ENCODE results near the gene CEP85. TPM values are rescaled to one million over a fixed set of nuclear protein-coding genes. Genes with fewer than 3 reads are reported as not detected.

The CEP85 gene
- total RNA-seq, 2 experiments from 2014 or later, result 30.3 to 32.6 TPM

DNA sequence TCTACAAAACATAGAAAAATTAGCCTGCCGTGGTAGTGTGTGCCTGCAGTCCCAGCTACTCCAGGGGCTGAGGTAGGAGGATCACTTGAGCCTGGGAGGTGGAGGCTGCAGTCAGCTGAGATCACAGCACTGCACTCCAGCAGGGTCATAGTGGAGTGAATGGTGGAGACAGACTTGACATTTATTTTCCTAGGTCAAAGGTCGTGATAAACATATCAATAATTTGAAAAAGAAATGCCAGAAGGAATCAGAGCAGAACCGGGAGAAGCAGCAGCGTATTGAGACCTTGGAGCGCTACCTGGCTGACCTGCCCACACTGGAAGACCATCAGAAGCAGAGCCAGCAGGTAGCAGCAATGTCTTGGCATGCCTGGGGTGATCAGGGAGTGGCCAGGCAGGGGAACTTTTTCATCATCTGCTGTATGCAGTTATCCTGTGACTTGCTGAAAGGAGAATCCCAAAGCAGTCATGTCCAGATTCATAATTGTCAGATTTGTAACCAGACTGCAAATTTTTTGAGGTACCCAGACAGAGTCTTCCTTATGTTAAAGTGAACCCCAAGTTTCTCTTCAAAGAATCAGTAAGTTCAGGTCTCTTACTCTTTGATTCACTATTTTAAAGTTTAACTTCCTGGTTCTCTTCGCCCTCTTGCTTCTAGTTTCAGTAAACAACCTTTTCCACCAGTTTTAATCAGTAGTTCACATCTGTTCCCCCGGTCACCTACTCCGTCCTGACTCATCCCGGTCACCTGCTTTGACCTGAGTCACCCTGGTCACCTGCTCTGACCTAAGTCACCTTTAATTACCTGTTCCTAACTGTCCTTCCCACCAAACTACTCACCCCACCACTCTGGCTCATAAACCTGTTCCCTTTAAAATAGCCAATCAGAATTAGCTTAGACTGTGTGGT is 34.5 kb downstream of the CEP85 start:
- no peak overlapping the region for H3K4me3 Mint-ChIP-seq

DNA sequence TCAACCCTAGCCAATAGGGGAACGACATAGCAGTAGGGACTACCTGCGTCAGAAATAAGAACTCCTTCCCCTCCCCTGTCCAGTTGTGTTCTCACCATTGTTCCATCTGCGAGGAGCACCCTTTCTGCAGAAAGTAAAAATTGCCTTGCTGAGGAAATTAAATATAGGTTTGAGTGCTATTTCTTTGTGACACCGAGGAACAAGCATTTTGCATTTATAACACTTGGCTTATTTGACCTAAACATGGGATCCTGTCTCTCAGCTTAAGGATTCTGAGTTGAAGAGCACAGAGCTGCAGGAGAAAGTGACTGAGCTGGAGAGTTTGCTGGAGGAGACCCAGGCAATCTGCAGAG is 35.2 kb downstream of the CEP85 start:
- Mint-ChIP-seq H3K27me3 (no peaks in the 10 kb centered on the region), H3K36me3 (peaks cover 55% of the 10 kb centered on the region), H3K4me3 (no peak overlapping the region), H3K9me3 (peaks cover 15% of the 10 kb centered on the region), H3K27ac (no peak overlapping the region), H3K4me1 (ENCODE audit: low read depth) (peaks cover 6% of the 10 kb centered on the region)
- intact Hi-C loops (cut with micrococcal nuclease), result no loop called here
- CTCF ChIA-PET, result interaction anchor here (0.9 to 22.4 kb wide), 2 partner anchors 47 to 202 kb away, joined by 3 to 886 read pairs; partner anchors contain the start of genes CD52 and UBXN11
- POLR2A ChIA-PET, result no interaction called here
- DNase-seq, result no peak

More for the DNA sequence above, 34.5 kb downstream of the CEP85 start:
- Mint-ChIP-seq H3K4me1 (ENCODE audit: low read depth) (peaks cover 6% of the 10 kb centered on the region), H3K27ac (no peak overlapping the region), H3K36me3 (peaks cover 59% of the 10 kb centered on the region), H3K27me3 (no peaks in the 10 kb centered on the region), H3K9me3 (peaks cover 15% of the 10 kb centered on the region)
- DNase-seq, result no peak
- intact Hi-C loops (cut with micrococcal nuclease), result no loop called here
- ChIA-PET CTCF (interaction anchor here (0.9 to 22.4 kb wide), 3 partner anchors 48 to 203 kb away, joined by 3 to 886 read pairs (median 4); partner anchors contain the start of genes CD52 and UBXN11), POLR2A (no interaction called here)

DNA sequence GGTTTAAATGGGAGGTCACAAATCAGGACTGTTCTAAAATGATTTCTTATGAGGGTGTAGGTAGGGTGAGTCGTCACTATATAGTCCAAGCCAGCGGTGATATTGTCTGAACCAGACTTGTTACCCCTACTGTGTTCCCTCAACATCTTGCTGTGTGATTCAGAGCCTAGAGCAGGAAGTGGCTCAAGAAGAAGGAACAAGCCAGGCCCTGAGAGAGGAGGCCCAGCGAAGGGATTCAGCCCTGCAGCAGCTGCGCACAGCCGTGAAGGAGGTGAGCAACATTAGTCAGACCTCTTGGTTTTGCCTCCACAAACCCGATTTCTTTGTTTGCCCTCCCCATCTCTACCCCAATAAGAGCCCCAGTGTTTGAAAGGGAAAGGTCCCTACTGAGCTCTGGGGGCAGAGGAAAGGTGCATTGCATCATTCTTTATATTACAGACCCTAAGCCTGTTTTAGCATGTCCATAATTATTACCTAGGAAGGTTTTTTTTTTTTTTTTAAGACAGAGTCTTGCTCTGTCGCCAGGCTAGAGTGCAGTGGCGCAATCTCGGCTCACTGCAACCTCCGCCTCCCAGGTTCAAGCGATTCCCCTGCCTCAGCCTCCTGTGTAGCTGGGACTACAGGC is 40.9 kb downstream of the CEP85 start:
- POLR2A ChIA-PET, result interaction anchor here (2.2 to 5.1 kb wide), 3 partner anchors 10 to 45 kb away, joined by 9 to 40 read pairs (median 18); partner anchors contain the start of gene CD52
- peaks cover 47% of the 10 kb centered on the region for H3K4me1 Mint-ChIP-seq (ENCODE audit: low read depth)
- H3K4me3 Mint-ChIP-seq, result no peak overlapping the region
- intact Hi-C loops (cut with micrococcal nuclease), result loop anchor here (1.0 to 5.0 kb wide), 4 partner anchors 40 to 163 kb away; partner anchors contain the start of genes CEP85 and PDIK1L
- CTCF ChIA-PET, result interaction anchor here (0.7 to 22.4 kb wide), 27 partner anchors 9 to 198 kb away, joined by 3 to 886 read pairs (median 4); partner anchors contain the start of genes CD52, CEP85, DHDDS and UBXN11
- H3K9me3 Mint-ChIP-seq, result no peaks in the 10 kb centered on the region
- peak overlapping the region; percentile 40 for H3K27ac Mint-ChIP-seq
- peak; percentile 36 for DNase-seq
- no peaks in the 10 kb centered on the region for H3K27me3 Mint-ChIP-seq
- peaks cover 54% of the 10 kb centered on the region for H3K36me3 Mint-ChIP-seq

DNA sequence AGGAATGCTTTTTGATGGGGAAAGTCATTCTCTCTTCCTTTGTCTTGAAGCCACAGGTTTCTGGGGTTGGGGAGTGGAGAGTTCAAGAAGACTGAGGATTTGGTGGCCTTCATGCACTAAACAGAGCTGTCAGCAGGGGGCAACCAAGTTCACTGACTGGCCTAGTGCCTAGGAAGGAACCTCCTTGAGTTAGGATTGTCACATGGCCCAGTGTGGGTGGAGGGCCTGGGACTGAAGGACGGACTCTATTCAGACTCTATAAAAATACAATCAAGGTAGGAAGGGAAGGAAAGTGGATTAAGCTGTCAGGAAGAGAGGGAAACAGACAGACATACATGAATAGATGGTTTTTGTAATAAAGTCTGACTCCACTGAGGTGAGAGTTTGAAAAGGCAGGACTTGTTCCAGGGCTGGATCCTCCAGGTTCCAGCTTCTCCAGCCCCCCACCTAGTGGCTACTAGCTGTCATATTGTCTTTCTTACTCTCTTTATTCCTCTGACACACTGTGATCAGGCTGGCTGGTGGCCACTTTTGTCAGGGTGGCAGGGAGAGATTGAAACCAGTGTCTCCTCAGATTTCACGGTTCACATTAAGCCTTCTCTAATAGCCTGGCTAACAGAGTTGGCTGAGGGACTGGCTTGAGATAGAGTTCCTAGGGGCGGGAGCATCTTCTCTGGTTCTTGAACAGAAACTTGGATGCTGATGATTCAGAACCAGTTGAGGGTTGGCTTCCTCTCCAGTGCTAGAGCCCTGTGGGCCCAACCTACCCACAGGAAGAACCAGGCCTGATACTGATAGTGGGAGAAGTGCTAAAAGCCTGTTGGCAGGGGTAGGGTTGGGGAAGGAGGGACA is 41.8 kb downstream of the CEP85 start:
- peaks cover 51% of the 10 kb centered on the region for H3K36me3 Mint-ChIP-seq
- intact Hi-C loops (cut with micrococcal nuclease), result loop anchor here (1.0 to 5.0 kb wide), 6 partner anchors 8 to 164 kb away; partner anchors contain the start of genes CEP85 and PDIK1L
- peak; percentile 88 for DNase-seq
- ChIA-PET CTCF (interaction anchor here (0.6 to 22.4 kb wide), 35 partner anchors 9 to 197 kb away, joined by 3 to 886 read pairs (median 4); partner anchors contain the start of genes CD52, CEP85, DHDDS and UBXN11), POLR2A (interaction anchor here (1.0 to 5.1 kb wide), 4 partner anchors 10 to 44 kb away, joined by 3 to 40 read pairs (median 14); partner anchors contain the start of gene CD52)
- H3K9me3 Mint-ChIP-seq, result no peaks in the 10 kb centered on the region
- no peaks in the 10 kb centered on the region for H3K27me3 Mint-ChIP-seq
- peak overlapping the region; percentile 94 for H3K27ac Mint-ChIP-seq
- peaks cover 50% of the 10 kb centered on the region for H3K4me1 Mint-ChIP-seq (ENCODE audit: low read depth)
- peak overlapping the region; percentile 38 for H3K4me3 Mint-ChIP-seq

DNA sequence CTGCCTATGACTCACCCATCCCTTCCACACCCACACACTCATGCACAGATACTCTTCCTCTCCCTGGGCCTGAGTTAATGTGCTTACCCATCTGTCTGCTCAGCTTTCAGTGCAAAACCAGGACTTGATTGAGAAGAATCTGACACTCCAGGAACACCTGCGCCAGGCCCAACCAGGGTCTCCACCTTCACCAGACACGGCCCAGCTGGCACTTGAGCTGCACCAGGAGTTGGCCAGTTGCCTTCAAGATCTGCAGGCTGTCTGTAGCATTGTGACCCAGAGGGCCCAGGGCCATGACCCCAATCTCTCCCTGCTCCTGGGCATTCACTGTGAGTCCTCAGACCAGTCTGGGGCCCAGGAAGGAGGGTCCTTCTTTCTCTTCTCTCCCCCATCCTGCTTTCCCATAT is 42.4 kb downstream of the CEP85 start:
- H3K27me3 Mint-ChIP-seq, result no peaks in the 10 kb centered on the region
- intact Hi-C loops (cut with micrococcal nuclease), result loop anchor here (1.0 to 5.0 kb wide), 4 partner anchors 8 to 164 kb away; partner anchors contain the start of gene PDIK1L
- CTCF ChIA-PET, result interaction anchor here (0.6 to 22.4 kb wide), 24 partner anchors 9 to 140 kb away, joined by 3 to 886 read pairs (median 6); partner anchors contain the start of genes CD52, CEP85, UBXN11 and ZNF593

DNA sequence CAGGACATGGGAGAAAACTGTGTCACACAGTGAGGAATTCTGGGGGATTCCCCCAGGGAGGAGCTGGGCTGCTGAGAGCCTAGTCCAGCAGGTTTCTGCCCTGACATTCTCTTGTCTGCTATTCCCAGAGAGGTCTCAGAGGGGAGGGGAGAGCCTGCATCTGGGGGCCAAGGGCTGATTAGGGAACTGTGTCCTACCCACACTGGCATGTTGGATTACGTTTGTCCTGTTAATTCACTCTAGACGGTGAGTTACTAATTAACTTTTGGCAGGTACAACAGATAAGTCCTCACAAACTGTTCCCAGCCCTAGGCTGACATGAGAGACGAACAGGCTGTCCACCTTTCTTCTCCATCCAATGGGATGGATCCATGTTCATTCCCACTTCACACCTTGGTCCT is 43.3 kb downstream of the CEP85 start:
- POLR2A ChIA-PET, result interaction anchor here (1.5 to 5.1 kb wide), 3 partner anchors 12 to 43 kb away, joined by 3 to 40 read pairs (median 32); partner anchors contain the start of gene CD52
- H3K9me3 Mint-ChIP-seq, result no peaks in the 10 kb centered on the region
- H3K4me3 Mint-ChIP-seq, result no peak overlapping the region
- H3K4me1 Mint-ChIP-seq (ENCODE audit: low read depth), result peaks cover 64% of the 10 kb centered on the region
- no peaks in the 10 kb centered on the region for H3K27me3 Mint-ChIP-seq
- H3K36me3 Mint-ChIP-seq, result peaks cover 54% of the 10 kb centered on the region
- CTCF ChIA-PET, result interaction anchor here (1.0 to 22.4 kb wide), 9 partner anchors 8 to 155 kb away, joined by 3 to 886 read pairs (median 31); partner anchors contain the start of genes CD52, CEP85, DHDDS and UBXN11
- H3K27ac Mint-ChIP-seq, result peak overlapping the region; percentile 94
- no peak for DNase-seq
- intact Hi-C loops (cut with micrococcal nuclease), result loop anchor here (2.0 to 5.0 kb wide), 3 partner anchors 86 to 165 kb away; partner anchors contain the start of gene PDIK1L

More for the DNA sequence above, 42.4 kb downstream of the CEP85 start:
- H3K4me1 Mint-ChIP-seq (ENCODE audit: low read depth), result peaks cover 56% of the 10 kb centered on the region
- H3K36me3 Mint-ChIP-seq, result peaks cover 53% of the 10 kb centered on the region
- no peak for DNase-seq
- POLR2A ChIA-PET, result interaction anchor here (0.6 to 5.1 kb wide), 5 partner anchors 9 to 150 kb away, joined by 3 to 40 read pairs (median 9); partner anchors contain the start of gene CD52
- H3K4me3 Mint-ChIP-seq, result peak overlapping the region; percentile 24
- peak overlapping the region; percentile 94 for H3K27ac Mint-ChIP-seq
- H3K9me3 Mint-ChIP-seq, result no peaks in the 10 kb centered on the region

DNA sequence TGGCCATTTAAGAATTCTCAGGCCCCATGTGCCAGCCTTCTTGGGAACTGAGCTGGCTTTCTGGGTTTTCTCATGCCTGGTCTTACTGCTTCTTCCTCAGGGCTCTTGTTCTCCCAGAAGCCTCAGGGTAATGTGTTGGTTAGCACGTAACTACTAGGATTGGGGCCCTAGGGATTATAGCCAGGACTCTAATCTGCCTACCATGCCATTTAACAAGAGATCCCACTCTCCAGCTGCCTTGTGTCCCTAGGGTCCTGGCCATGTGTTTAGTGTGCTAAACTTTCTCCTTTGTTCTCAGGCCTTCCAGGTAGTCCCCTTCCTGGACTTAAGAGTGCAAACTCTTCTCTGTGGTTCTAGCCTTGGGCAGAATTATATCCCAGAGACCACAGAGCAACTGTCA is 43.7 kb downstream of the CEP85 start:
- ChIA-PET POLR2A (interaction anchor here (1.5 to 5.1 kb wide), 3 partner anchors 11 to 43 kb away, joined by 3 to 40 read pairs (median 32); partner anchors contain the start of gene CD52), CTCF (interaction anchor here (1.0 to 22.4 kb wide), 7 partner anchors 11 to 154 kb away, joined by 3 to 886 read pairs (median 30); partner anchors contain the start of genes CD52, CEP85, DHDDS and UBXN11)
- no peak overlapping the region for H3K4me3 Mint-ChIP-seq
- peak overlapping the region; percentile 94 for H3K27ac Mint-ChIP-seq
- H3K27me3 Mint-ChIP-seq, result no peaks in the 10 kb centered on the region
- DNase-seq, result no peak
- intact Hi-C loops (cut with micrococcal nuclease), result loop anchor here (2.0 to 5.0 kb wide), 3 partner anchors 85 to 165 kb away; partner anchors contain the start of gene PDIK1L
- H3K4me1 Mint-ChIP-seq (ENCODE audit: low read depth), result peaks cover 69% of the 10 kb centered on the region
- H3K9me3 Mint-ChIP-seq, result no peaks in the 10 kb centered on the region
- peaks cover 53% of the 10 kb centered on the region for H3K36me3 Mint-ChIP-seq

DNA sequence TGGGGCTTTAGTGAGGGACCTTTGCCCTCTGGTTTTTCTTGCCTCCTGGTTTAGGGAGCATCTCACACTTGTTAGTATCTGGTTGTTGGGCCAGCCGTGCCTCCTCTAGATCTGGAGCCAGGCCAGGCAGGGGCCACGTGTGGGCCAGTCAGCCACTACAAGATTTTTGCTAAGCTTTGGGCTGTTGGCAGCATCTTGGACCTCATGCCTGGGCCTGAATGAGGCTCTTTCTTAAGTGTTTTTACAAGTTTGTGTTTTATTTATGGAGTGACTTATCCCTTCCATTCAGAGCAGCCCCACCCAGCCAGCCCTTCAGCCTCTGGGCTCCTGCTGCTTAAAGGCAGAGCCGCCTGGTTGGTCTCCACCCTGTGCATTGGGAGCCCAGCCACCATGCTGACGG is 44.3 kb downstream of the CEP85 start:
- CTCF ChIA-PET, result interaction anchor here (1.2 to 22.4 kb wide), 5 partner anchors 10 to 100 kb away, joined by 4 to 886 read pairs (median 31); partner anchors contain the start of genes CD52, CEP85 and UBXN11
- intact Hi-C loops (cut with micrococcal nuclease), result loop anchor here (5.0 kb wide), 2 partner anchors 99 to 166 kb away; partner anchors contain the start of gene PDIK1L
- Mint-ChIP-seq H3K4me1 (ENCODE audit: low read depth) (peaks cover 74% of the 10 kb centered on the region), H3K36me3 (peaks cover 50% of the 10 kb centered on the region), H3K4me3 (peak overlapping the region; percentile 42), H3K27ac (peak overlapping the region; percentile 94), H3K27me3 (no peaks in the 10 kb centered on the region), H3K9me3 (no peaks in the 10 kb centered on the region)
- POLR2A ChIA-PET, result interaction anchor here (1.5 to 5.1 kb wide), 3 partner anchors 11 to 42 kb away, joined by 3 to 40 read pairs (median 32); partner anchors contain the start of gene CD52
- DNase-seq, result peak; percentile 15

DNA sequence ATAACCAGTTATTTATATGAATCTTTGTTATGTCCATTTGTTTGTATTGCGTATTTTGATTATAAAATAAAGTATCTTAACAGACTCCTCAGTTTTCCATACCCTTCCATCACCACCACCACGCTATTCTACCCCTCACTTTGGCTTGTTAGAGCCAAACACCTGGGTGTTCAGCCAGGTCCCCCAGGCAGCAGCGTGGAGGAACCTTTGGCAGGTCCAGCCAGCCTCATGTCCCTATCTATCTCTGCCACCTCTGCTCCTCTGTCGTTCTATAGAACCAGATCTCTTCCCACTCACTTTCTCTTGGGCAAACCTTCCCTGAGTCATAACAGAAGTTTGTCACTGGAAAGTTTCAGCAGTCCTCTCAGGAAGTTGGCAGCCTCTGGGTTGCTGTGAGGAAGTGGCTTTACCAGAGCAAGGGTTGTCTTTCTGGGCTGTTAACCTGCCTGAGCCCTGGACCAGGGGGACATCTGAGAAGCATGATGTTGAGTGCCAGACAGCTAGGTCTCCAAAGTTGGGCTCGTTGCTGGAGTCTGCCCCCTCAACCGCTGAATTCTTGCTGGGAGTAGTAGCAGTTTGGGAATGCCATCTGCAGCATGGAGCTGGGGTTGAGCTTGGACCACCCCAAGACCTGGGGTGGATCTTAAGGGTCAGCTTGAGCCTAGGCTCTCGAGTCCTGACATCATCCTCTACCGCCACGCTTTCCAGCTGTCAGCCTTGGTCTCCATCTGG is 44.9 kb downstream of the CEP85 start:
- Mint-ChIP-seq H3K4me1 (ENCODE audit: low read depth) (peaks cover 80% of the 10 kb centered on the region), H3K36me3 (peaks cover 53% of the 10 kb centered on the region), H3K4me3 (peak overlapping the region; percentile 89), H3K27ac (peak overlapping the region; percentile 94), H3K27me3 (no peaks in the 10 kb centered on the region), H3K9me3 (no peaks in the 10 kb centered on the region)
- peak; percentile 68 for DNase-seq
- intact Hi-C loops (cut with micrococcal nuclease), result loop anchor here (1.0 to 5.0 kb wide), 3 partner anchors 8 to 167 kb away; partner anchors contain the start of gene PDIK1L
- POLR2A ChIA-PET, result interaction anchor here (0.8 to 5.1 kb wide), 7 partner anchors 10 to 99 kb away, joined by 3 to 40 read pairs (median 6); partner anchors contain the start of gene CD52
- CTCF ChIA-PET, result interaction anchor here (0.8 to 22.4 kb wide), 8 partner anchors 10 to 138 kb away, joined by 3 to 886 read pairs (median 6); partner anchors contain the start of genes CD52, CEP85, UBXN11 and ZNF593

Data from activated CD4-positive, alpha-beta memory T cell treated with anti-CD3 and anti-CD28 coated beads for 36 hours (primary cell).